GM18873 (cell line): Measurements from ENCODE around the gene ZDHHC8.

Experiments used
- ATAC-seq: cut with Tn5 transposase; IDR thresholded peaks from one replicate; pipeline ENCODE4 v1.9.1; 2021; ENCODE audit warnings: mild to moderate bottlenecking, moderate library complexity, moderate number of reproducible peaks; ENCODE audit not compliant: unreplicated experiment, low FRiP score

ZDHHC8 gene

GRCh38 chr22:20176421-20177085, 44.9 kb downstream of the ZDHHC8 start:
- ATAC-seq: no peak

- ATAC-seq: no peak
These were observed 45.8 kb downstream of the ZDHHC8 start for GRCh38 chr22:20177217-20177911.

DNA sequence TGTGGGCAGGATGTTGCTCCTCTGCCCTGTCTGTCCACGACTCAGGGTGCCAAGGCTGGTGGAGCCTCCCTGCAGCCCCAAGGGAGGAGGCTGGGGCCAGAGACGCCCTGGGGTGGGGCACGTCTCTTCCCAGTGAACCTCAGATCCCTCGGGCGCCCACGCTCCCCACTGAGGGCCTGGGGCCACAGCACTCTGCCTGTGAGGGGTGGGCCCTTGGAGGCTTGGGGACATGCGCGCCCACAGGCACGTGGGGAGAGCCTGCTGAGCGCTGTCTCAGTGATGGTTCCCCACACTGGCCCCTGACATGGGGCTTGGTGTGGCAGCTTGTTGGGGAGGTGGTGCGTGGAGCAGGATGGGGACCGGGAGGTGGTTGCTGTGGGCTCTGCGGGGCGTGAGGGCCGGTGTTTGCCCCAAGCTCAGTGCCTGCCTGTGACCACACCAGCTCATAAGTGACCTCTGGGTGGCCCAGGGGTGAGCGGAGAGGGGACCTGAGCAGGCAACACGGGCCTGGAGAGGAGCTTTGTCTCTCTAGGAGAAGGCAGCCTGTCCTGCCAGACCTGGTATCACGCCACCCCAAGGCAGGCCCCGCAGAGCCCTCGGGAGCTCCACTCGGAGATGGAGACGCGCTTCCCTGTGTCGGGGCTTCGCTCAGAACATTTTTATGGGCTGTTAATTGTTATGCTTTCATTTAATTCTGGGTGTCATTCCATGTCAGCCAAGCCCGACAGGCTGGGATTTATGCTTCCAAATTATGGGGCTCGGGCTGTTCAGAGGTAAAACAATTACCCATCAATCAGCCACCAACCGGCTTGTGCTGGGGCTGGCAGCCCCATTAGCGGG, 46.7 kb downstream of the ZDHHC8 start:
- no peak for ATAC-seq

- ATAC-seq: no peak
These were observed 47.3 kb downstream of the ZDHHC8 start for GRCh38 chr22:20178915-20179227.

DNA sequence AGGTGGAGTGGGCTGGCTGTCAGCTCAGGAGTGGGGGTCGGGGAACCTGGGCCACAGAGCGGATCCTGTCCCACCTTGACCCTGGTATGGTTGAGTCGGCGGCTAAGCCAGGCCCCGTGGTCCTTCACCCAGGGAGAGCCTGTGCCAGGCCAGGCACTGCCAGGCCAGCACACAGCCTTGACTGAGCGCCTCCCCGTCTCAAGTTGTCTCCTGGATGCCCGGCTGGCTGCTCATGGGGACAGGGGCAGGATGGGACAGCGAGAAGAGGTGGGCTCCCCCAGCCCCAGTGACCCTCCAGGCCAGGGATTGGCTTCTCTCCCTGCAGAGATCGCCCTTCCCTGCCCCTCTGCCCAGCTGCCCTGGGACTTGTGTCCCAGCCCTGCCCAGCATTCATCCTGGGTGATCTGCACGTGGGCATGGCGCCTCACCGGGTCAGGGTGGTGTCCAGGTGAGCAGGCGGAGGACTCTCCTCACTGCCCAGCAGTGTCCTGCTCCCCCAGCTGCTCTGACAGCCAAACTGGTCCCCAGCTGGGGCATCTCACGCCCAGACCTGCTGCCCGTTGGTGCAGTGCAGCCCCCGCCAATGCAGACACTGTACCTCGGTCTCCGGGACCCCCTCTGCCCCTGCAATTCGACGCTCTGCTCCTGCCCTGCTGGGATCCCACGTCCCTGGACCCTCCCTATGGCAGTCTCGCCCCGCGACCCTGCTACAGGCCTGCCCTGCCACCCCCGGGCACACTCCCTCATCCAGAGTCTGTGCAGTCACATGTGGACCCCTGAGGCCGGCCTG, 48.0 kb downstream of the ZDHHC8 start:
- ATAC-seq: no peak

DNA sequence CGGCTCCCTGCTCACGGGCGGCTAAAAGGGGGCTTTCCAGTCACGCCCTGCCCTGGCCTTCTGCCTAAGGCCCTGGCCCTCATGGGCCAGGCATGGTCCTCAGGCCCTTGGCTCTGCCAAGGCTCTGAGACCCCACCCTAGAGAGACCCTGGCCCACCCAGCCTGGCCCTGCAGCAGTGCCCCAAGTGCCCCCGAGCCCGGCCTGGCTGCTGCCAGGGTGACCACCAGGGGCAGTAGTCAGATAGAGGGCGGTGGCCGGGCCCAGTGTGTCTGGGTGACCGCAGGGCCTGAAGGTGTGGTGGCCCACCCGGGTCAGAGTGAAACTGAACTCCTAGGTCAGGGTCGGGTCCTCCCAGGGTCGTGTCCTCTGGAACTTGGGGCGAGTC, 48.6 kb downstream of the ZDHHC8 start:
- no peak for ATAC-seq

GRCh38 chr22:20180640-20181039, 49.0 kb downstream of the ZDHHC8 start:
- ATAC-seq: no peak

DNA sequence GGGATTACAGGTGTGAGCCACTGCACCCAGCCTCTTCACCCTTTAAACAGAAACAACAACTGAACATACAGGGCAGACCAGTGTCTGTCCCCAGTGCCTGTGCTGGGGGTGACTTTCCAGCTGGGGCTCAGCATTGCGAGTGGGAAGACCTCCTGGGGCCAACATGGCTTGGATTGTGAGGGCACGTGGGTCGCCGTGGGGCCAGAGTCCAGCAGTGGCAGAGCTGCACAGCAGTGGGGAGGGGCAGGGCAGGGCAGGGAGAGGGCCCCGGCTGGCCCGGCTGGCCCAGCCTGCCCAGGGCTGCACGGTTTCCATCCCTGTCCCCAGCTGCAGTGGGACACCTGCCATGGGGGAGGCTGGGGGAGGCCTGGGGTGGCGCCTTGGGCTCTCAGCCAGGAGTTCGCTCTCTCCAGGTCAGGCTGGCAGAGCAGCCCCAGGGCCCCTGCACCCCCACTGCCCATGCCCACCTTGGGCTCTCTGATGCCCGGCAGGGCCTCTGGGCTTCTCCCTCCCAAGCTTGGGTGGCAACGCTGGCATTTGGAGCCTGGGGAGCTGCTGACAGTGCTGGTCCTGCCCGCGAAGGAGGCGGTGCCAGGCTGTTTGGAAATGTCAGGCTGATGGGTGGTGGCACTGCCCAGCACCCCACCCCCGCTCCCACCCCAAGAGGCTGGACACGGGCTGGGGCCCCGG, 49.7 kb downstream of the ZDHHC8 start:
- no peak for ATAC-seq

GRCh38 chr22:20181884-20182236, 50.3 kb downstream of the ZDHHC8 start:
- no peak for ATAC-seq

DNA sequence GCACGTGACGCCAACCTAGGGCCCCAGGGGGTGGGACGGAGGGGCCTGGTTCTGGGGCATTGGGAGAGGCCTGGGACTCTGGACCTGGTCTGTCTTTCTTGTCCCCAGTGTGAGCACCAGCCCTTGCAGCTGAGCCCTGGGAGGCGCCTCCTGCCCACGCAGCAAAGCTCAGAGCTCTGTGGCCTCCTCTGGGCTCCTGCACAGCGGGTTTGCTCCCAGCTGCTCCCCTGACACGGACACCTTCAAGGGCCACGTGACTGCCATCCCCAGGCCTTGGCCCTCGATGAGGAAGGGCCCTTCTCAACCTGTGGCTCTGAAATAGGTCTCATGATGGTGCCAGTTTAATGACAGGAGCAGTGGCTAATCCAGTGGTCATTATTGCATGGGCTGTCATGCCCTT, 50.8 kb downstream of the ZDHHC8 start:
- no peak for ATAC-seq

- ATAC-seq: no peak
These were observed 51.5 kb downstream of the ZDHHC8 start for GRCh38 chr22:20183101-20183500.

- no peak for ATAC-seq
These were observed 52.2 kb downstream of the ZDHHC8 start for GRCh38 chr22:20183823-20184222.

DNA sequence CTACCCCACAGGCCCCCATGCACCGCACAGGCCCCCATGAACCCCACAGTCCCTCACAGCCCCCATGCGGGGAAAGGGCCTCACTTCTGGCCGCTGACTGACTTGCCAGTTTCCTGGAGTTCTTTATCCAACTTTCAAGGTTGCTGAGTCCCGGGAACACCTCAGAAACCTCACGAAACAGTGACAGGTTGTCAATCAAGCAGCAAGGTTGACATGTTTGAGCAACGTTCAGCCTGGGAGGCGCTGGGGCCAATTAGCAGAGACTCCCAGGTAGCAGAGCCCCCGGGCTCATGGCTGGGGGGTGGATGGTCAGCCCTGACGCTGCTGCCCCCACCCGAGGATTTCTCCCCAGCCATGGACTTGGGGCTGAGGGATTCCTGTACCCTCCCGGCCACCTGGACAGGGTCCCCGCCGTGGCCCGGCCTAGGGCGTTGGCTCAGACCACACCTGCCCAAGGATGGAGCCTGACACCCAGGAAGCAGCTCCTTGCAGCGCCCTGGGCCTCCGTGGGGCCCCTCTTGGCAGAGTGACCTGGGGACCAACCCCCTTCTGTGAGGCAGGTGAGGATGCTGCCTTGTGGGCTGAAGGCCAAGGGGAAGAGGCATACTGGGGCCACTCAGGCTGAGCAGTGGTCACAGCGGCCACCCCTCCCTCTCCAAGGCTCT, 53.0 kb downstream of the ZDHHC8 start:
- ATAC-seq: no peak

DNA sequence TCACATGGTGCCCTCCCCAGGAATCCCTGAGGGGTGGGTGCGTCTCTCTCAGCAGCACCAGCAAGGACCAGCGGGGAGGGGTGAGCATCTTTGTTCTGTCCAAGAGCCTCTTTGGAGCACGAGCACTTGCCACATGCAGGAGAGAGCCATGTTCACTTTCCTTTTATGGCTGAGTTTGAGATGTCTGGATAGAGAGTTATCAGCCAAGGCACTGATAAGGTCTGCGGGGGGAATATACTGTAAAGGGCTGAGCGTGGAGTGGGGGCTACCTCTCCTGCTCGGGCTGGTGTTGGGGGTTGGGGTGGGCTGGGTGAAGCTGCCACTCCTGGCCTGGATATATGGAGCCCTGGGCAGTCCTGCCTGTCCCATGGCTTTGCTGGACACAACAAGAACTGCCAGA, 54.1 kb downstream of the ZDHHC8 start:
- ATAC-seq: no peak

DNA sequence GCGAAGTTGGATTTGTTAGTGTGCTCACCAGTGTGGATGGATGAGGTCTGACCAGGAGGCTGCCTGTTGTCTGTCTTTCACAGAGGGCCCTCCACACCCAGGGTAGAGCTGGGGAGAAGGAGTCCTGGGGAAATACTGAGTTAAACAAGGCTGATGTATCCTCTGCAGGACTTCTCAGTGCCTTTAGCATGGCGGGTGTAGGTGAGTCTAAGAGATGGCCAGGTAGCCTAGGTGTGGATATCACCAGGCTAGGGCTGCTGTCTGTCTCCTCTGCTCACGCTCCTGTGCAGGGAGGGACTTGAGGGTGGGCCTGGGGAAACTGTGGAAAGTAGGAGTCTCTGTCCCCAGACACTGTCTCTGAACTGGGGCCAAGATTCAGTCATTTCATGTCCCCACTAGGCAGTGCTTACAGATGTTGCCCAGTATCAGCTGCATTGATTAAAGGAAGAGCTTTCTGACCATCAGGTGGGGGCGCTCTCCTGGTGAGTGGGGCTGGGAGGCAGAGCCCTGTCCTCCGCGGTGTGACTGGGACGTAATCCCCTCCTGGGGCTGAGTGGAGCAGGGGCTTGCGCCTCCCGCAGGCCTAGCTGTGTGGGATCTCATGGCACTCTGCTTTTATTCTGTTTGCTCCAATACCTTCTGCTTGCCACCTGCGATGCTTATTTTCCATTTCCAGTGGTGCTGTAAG, 54.7 kb downstream of the ZDHHC8 start:
- ATAC-seq: no peak

DNA sequence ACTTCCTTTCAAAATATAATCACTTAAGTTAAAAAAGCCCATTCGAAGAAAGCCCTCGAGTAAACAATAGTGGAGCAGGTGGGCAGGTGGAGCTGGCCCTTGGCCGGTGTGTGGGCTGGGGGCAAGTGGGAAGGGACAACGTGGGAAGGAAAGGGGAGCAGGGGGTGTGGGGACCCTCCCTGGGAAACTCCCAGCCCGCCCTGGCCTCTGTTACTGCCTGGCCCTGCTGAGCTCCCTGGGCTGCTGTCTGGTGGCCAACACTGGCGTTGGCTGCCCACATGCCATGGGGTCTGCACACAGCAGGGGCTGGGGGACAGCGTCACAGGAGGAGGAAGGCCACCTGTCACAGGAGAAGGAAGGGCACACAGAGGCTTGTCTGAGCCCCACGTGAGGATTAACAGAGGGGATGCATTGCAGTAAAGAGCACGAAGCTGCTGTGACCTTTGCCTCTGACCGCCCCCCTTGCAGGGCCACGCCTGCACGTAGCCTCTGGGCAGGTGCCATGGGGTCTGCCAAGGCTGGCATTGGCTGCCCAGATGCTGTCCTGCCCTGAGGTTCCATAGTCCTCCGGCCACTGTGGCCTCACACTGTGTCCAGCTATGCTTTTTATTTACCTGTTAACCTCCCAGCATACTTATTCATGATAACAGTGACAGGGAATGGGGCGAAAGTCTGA, 55.4 kb downstream of the ZDHHC8 start:
- ATAC-seq: no peak

GRCh38 chr22:20187777-20188566, 56.4 kb downstream of the ZDHHC8 start:
- ATAC-seq: no peak

GRCh38 chr22:20188567-20188877, 56.9 kb downstream of the ZDHHC8 start:
- ATAC-seq: no peak
